Measurements from ENCODE around the gene ZNF337. TPM values are rescaled to one million over a fixed set of nuclear protein-coding genes. Genes with fewer than 3 reads are reported as not detected.

Gene ZNF337
- total and polyA plus RNA-seq, 2 of the 13 experiments (the other 11 are each of a cell fraction or from before 2014, with no cell fraction given) = 17.0 to 19.6 TPM

DNA sequence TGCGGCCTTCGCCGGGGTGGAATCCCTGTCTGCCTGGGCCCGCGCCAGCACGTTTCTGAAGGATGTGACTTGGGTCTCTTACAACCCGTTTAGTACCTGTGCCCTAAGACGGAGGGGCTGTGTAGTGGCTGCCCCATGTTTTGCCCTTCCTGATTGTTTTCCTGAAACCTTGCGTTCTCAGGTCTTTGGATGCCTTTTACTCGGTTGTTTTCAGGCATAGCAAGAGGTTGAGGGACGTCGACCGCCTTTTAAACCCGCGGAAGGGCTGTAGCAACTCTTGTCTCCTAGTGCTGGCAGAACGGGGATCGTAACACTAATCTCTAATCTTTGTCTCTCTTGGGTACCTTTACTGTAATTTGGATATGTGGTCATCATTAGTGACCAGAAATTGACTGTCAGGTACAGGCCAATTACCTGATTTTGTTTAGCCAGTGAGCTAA is 72.1 kb downstream of the ZNF337 start (continued):
- TF ChIP-seq DDIT3 (CRISPR knock-in tag; IDR thresholded peaks at IDR 0.05) = 0 out of 2 replicates have a peak, but pooled peaks have one; percentile 52
- TF ChIP-seq HNRNPL (IDR thresholded peaks at IDR 0.05; ENCODE audit: low read depth, low read length) = no peak
- 0 out of 2 replicates have a peak, but pooled peaks have one; percentile 16 for TF ChIP-seq ERF (CRISPR knock-in tag; IDR thresholded peaks at IDR 0.05)
- 0 out of 2 replicates have a peak, but pooled peaks have one; percentile 78 for TF ChIP-seq ZBTB49 (CRISPR knock-in tag; IDR thresholded peaks at IDR 0.05; ENCODE audit: borderline replicate concordance)
- TF ChIP-seq ZNF317 (CRISPR knock-in tag; IDR thresholded peaks at IDR 0.05) = 0 out of 2 replicates have a peak, but pooled peaks have one; percentile 2
- 0 out of 2 replicates have a peak, but pooled peaks have one; percentile 17 for TF ChIP-seq KLF9 (CRISPR knock-in tag; IDR thresholded peaks at IDR 0.05; ENCODE audit: low read depth)
- TF ChIP-seq SOX6 (IDR thresholded peaks at IDR 0.05) = no peak
- TF ChIP-seq SOX6 (CRISPR knock-in tag; IDR thresholded peaks at IDR 0.05) = 0 out of 2 replicates have a peak, but pooled peaks have one; percentile 1
- TF ChIP-seq FLYWCH1 (CRISPR knock-in tag; IDR thresholded peaks at IDR 0.05) = peak; percentile 93; the same call in 1 of the 2 replicates
- TF ChIP-seq, protein P1, sequence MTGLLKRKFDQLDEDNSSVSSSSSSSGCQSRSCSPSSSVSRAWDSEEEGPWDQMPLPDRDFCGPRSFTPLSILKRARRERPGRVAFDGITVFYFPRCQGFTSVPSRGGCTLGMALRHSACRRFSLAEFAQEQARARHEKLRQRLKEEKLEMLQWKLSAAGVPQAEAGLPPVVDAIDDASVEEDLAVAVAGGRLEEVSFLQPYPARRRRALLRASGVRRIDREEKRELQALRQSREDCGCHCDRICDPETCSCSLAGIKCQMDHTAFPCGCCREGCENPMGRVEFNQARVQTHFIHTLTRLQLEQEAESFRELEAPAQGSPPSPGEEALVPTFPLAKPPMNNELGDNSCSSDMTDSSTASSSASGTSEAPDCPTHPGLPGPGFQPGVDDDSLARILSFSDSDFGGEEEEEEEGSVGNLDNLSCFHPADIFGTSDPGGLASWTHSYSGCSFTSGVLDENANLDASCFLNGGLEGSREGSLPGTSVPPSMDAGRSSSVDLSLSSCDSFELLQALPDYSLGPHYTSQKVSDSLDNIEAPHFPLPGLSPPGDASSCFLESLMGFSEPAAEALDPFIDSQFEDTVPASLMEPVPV (CRISPR knock-in tag; IDR thresholded peaks at IDR 0.05) = 0 out of 2 replicates have a peak, but pooled peaks have one; percentile 25
- TF ChIP-seq, protein P2, sequence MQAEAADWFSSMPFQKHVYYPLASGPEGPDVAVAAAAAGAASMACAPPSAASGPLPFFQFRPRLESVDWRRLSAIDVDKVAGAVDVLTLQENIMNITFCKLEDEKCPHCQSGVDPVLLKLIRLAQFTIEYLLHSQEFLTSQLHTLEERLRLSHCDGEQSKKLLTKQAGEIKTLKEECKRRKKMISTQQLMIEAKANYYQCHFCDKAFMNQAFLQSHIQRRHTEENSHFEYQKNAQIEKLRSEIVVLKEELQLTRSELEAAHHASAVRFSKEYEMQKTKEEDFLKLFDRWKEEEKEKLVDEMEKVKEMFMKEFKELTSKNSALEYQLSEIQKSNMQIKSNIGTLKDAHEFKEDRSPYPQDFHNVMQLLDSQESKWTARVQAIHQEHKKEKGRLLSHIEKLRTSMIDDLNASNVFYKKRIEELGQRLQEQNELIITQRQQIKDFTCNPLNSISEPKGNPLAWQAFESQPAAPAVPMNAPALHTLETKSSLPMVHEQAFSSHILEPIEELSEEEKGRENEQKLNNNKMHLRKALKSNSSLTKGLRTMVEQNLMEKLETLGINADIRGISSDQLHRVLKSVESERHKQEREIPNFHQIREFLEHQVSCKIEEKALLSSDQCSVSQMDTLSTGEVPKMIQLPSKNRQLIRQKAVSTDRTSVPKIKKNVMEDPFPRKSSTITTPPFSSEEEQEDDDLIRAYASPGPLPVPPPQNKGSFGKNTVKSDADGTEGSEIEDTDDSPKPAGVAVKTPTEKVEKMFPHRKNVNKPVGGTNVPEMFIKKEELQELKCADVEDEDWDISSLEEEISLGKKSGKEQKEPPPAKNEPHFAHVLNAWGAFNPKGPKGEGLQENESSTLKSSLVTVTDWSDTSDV (CRISPR knock-in tag; IDR thresholded peaks at IDR 0.05) = peak; percentile 2; the same call in 1 of the 2 replicates
- 0 out of 2 replicates have a peak, but pooled peaks have one; percentile 19 for TF ChIP-seq TRAFD1 (CRISPR knock-in tag; IDR thresholded peaks at IDR 0.05; ENCODE audit: borderline replicate concordance)
- peak; percentile 29; the same call in 1 of the 2 replicates for TF ChIP-seq RARA (CRISPR knock-in tag; IDR thresholded peaks at IDR 0.05)
- no peak for TF ChIP-seq ETS1 (CRISPR knock-in tag; IDR thresholded peaks at IDR 0.05)
- peak; percentile 95; the same call in 1 of the 2 replicates for TF ChIP-seq ZNF790 (CRISPR knock-in tag; IDR thresholded peaks at IDR 0.05; ENCODE audit: borderline replicate concordance)
- TF ChIP-seq ZNF205 (CRISPR knock-in tag; IDR thresholded peaks at IDR 0.05) = 0 out of 2 replicates have a peak, but pooled peaks have one; percentile 48
- peak; percentile 89 for TF ChIP-seq ZC3H13 (CRISPR knock-in tag; IDR thresholded peaks at IDR 0.05)
- TF ChIP-seq ZNF776 (CRISPR knock-in tag; IDR thresholded peaks at IDR 0.05) = peak; percentile 6; the same call in 1 of the 2 replicates
- peak; percentile 2; the same call in 1 of the 2 replicates for TF ChIP-seq KDM5A (IDR thresholded peaks at IDR 0.05; ENCODE audit: borderline replicate concordance, low read length)
